ENCODE measurements around the gene C20orf144.
"Not testable (repeated sequence)": the region's sequence is repeated elsewhere in the genome, so short reads cannot be mapped to it uniquely, and the experiment has no call there.

Gene C20orf144

DNA sequence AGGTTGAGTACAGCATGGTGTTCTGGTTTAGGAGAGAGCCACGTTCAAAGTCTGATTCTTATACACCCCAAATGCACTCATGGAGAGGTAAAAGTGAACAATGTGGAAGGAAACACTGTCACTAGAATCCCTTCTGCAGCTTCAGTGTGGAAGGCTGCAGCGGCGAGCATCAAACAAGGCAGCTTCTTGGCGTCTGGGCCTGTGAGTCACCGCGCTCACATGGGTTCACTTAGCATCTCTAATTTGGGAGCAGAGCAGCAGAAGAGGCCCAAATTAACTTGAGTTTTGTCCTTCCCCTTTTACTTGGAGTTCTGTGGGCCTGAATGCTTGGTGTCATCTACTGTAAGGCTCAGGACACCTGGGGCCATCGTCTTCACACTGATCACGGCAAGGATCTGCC is 35.0 kb downstream of the C20orf144 start:
- no peak for DNase-seq (ENCODE audit: low read depth)

DNA sequence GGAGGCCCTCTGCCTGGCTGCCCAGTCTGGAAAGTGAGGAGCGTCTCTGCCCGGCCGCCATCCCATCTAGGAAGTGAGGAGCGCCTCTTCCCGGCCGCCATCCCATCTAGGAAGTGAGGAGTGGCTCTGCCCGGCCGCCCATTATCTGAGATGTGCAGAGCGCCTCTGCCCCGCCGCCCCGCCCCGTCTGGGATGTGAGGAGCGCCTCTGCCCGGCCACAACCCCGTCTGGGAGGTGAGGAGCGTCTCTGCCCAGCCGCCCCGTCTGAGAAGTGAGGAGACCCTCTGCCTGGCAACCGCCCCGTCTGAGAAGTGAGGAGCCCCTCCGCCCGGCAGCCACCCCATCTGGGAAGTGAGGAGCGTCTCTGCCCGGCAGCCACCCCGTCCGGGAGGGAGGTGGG is 36.8 kb downstream of the C20orf144 start:
- DNase-seq (ENCODE audit: low read depth): not testable (repeated sequence)

DNA sequence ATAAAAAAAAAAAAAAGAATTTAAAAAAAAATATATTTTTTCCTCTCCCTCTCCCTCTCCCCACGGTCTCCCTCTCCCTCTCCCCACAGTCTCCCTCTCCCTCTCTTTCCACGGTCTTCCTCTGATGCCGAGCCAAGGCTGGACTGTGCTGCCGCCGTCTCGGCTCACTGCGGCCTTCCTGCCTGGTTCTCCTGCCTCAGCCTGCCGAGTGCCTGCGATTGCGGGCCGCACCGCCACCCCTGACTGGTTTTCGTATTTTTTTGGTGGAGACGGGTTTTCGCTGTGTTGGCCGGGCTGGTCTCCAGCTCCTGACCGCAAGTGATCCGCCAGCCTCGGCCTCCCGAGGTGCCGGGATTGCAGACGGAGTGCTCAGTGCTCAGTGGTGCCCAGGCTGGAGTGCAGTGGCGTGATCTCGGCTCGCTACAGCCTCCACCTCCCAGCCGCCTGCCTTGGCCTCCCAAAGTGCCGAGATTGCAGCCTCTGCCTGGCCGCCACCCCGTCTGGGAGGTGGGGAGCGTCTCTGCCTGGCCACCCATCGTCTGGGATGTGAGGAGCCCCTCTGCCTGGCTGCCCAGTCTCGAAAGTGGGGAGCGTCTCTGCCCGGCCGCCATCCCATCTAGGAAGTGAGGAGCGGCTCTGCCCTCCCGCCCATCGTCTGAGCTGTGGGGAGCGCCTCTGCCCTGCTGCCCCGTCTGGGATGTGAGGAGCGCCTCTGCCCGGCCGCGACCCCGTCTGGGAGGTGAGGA is 38.7 kb downstream of the C20orf144 start:
- DNase-seq (ENCODE audit: low read depth): not testable (repeated sequence)

DNA sequence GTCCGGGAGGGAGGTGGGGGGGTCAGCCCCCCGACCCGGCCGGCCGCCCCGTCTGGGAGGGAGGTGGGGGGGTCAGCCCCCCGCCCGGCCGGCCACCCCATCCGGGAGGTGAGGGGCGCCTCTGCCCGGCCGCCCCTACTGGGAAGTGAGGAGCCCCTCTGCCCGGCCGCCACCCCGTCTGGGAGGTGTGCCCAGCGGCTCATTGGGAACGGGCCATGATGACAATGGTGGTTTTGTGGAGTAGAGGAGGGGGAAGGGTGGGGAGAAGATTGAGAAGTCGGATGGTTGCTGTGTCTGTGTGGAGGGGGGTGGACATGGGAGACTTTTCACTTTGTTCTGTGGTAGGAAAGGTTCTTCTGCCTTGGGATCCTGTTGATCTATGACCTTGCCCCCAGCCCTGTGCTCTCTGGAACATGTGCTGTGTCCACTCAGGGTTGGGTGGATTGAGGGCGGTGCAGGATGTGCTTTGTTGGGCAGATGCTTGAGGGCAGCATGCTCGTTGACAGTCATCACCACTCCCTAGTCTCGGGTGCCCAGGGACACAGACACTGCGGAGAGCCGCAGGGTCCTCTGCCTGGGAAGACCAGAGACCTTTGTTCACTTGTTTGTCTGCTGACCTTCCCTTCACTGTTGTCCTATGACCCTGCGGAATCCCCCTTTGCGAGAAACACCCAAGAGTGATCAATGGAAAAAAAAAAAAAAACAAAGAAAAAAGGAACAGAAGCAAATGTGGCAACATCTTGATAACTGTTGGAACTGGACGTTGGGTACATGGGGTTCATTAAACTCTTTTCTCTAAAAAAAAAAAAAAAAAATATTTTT is 39.7 kb downstream of the C20orf144 start:
- DNase-seq (ENCODE audit: low read depth): no peak

DNA sequence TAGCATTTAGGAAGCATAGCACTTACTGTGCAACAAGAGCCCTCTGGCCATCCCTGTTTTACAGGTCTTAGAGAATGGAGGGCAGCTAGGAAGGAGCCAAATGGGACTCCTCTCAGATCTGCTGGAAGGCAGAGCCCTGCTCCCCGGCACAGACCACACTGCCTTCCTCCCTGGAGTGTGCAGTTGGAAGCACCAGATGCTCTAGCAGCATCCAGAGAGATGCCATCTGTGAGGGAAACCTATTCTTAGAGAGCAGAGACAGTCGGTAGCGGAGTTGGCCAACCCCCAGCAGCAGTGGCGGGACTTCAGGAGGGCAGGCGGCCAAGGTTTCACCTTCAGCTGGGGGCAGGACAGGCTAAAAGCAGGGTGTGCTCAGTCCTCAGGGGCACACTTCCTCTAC is 40.7 kb downstream of the C20orf144 start:
- no peak for DNase-seq (ENCODE audit: low read depth)

DNA sequence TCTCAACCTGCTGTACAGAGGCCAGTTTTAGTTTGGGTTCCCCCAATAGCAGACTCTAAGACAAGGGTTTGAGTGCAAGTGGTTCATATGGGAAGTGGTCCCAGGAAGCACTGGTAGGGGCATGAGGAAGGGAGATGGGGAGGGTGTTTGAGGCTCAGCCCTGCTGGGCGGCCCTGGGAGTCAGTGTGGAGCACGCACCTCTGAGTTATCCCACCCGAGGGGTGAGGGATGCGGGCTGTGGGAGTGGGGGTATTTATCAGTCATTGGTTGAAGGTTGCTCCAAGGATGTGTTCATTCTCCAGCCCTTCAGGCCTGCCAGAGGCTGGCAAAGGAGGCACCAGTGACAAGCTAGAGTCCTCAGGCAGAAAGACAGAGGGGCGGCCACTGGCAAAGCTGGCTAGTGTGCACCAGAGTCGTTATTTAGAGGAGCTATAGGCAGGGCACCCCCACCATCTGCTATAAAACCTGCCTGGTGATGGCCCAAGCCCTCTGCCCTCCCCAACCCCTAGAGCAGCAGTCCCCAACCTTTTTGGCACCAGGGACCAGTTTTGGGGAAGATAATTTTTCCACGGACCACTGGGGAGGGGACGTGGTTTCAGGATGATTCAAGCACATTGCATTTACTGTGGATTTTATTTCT is 41.5 kb downstream of the C20orf144 start:
- no peak for DNase-seq (ENCODE audit: low read depth)

DNA sequence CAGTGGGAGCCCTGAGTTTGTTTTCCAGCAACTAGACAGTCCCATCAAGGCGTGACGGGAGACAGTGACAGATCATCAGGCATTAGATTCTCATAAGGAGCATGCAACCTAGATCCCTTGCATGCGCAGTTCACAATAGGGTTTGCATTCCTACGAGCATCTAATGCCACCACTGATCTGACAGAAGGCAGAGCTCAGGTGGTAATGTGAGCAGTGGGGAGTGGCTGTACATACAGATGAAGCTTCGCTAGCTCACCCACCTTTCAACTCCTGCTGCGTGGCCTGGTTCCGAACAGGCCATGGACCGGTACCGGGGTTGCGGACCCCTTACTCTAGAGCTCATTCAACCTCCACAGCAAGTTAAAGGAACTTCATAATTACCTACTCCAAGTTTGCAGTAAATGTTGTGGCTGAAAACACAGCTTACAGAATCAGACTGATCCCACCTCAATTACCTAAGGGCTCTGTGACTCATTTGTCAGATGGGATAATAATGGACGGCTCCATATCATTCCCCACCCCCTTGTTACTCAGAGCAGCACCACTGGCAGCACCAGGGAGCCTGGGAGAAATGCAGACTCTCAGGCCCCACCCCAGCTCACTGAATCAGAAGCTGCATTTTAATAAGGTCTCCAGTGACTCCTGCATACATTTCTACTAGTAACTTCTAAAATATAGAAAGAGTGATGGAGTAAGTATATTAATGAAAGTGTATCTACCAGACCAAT is 42.2 kb downstream of the C20orf144 start:
- DNase-seq (ENCODE audit: low read depth): no peak

DNA sequence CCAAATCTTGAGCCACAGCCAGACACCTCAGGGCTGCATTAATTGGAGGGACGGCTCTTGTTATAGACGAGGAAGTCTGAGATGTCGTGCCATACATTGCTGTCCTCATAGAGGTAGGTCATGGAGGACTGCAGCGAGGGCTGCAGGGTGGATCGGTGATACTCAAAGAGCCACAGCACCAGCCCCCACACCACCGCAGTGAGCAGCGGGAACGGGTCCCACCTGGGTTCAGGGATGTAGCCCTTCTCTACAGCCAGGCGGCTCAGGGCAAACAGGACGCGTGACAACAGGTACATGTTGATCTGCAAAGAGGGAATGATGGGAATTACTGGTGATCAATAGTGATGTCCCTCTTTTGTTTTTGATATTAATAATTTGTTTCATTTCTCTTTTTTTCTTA is 45.5 kb downstream of the C20orf144 start:
- DNase-seq (ENCODE audit: low read depth): no peak

DNA sequence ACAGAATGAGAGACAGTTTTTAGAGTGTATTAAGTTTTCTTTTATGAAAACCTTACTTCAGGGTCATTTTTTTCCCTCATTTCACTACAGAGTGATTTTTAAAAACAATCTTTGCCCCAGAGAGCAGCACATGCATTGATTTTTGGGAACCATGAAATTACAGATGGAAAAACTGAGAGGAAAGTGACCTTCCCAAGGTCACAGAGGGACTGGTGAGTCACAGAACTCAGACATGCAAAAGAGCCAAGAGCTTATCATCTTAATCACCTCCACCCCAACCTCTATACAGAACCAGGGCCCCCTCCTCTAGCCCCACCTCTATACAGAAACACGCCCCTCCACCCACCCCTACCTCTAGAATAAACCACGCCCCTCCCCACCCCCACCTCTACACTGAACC is 47.3 kb downstream of the C20orf144 start:
- DNase-seq (ENCODE audit: low read depth): no peak

DNA sequence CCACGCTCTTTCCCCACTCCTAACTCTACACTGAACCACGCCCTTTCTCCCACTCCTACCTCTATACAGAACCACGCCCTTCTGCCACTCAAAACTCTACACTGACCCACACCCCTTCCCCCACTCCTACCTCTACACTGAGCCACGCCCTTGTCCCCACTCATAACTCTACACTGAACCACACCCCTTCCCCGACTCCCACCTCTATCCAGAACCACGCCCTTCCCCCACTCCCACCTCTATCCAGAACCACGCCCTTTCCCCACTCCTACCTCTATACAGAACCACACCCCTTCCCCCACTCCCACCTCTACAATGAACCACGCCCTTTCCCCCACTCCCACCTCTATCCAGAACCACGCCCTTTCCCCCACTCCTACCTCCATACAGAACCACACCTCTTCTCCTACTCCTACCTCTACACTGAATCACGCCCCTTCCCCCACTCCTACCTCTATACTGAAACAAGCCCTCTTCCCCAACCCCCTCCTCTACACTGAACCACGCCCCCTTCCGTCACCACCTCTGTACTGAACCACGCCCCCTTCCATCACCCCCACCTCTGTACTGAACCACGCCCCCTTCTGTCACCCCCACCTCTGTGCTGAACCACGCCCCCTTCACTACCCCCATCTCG is 47.9 kb downstream of the C20orf144 start:
- DNase-seq (ENCODE audit: low read depth): no peak

DNA sequence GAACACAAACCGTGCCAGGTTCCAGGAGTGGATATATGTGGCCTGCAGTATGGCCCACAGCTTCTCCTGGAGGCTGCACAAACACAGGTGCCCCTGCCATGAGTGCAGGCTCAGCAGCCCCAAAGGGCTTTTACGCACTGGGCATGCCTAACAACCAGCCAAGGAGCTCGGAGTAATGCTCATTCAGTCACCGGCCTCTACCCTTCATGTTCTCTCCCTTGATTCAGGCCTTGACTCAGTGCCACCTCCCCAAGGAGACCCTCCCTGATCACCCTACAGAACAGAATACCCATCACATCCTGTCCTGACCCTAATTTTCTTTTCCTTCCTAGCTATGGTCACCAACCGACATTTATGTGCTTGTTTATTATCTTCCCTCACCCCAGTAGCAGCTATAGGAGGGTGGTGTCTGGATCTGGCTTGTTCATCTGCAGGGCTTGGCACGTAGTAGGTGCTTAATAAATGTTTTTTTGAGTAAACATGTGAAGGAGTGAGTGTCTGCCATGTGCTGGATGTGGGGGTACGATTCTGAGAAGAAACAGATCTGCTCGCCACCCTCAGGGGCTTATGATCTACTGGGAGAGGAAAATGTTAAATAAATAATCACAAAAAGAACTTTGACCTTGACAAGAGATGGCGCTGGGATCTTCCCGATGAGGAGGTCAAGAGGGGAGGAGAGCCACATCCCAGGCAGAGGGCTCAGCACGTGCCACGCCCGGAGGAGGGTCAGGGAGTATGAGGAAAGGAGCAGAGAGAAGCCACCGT is 48.7 kb downstream of the C20orf144 start:
- DNase-seq (ENCODE audit: low read depth): no peak

DNA sequence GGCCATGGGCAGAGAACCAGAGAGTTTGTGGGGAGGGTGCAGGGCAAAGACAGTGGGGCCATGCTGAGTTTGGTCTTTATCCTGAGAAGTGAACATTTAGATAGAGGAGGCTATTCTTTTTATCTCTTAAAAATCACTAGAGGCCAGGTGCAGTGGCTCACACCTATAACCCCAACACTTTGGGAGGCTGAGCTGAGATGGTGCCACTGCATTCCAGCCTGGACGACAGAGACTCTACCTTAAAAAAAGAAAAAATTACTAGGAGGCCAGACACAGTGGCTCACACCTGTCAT is 49.3 kb downstream of the C20orf144 start:
- no peak for DNase-seq (ENCODE audit: low read depth)
